Measurements from ENCODE around the gene TIGIT.

GRCh38 chr3:114350271-114350670, 56.4 kb downstream of the TIGIT start:
- TF ChIP-seq CTCF (IDR thresholded peaks at IDR 0.05; ENCODE audit: insufficient read depth, low read length): no peak
- no peak for TF ChIP-seq POLR2AphosphoS5 (IDR thresholded peaks at IDR 0.05; ENCODE audit: low read depth)
- no peak for TF ChIP-seq SPI1 (IDR thresholded peaks at IDR 0.05; ENCODE audit: borderline replicate concordance, low read depth)
- TF ChIP-seq GABPA (IDR thresholded peaks at IDR 0.05; ENCODE audit: low read depth): no peak

Measured in HL-60 (cell line).